A673 (cell line): ENCODE data around the gene SAMD13. TPM values are rescaled to one million over a fixed set of nuclear protein-coding genes. Genes with fewer than 3 reads are reported as not detected.

Experiments
- BruUV-seq: library from RNA; stranded (reverse); fragments of 400-500 nt; replicated peaks from 2 replicates; lab custom pipeline; 2021; lab: Mats Ljungman, UMichigan
- CTCF ChIA-PET: fragments of 300-600 bp; sonication (Branson Sonifier 250); formaldehyde crosslinking; loops from one replicate; lab custom pipeline; 2022; ENCODE audit warnings: antibody characterized with exemption; lab: Charles Lee
- POLR2A ChIA-PET: fragments of 300-600 bp; sonication (Branson Sonifier 250); formaldehyde crosslinking; loops from one replicate; lab custom pipeline; 2022; ENCODE audit warnings: antibody characterized with exemption; ENCODE audit not compliant: low non-redundant PET; lab: Charles Lee
- DNase-seq: peaks from one replicate; pipeline ENCODE4 v3.0.0-alpha.2; 2015; ENCODE audit warnings: low spot score
- H3K27ac ChIP-seq: fragments of 200-600 bp; sonication (generic); 2 replicates; pipeline ENCODE4 v1.5.1; 2016; ENCODE audit warnings: mixed run types, low read depth, mild to moderate bottlenecking, mixed read lengths, antibody characterized with exemption, low read length; ENCODE audit not compliant: poor library complexity, severe bottlenecking
- H3K27me3 ChIP-seq: fragments of 200-600 bp; sonication (generic); replicated peaks from 2 replicates; pipeline ENCODE4 v1.6.1; 2017; ENCODE audit warnings: mixed run types, low read depth, mild to moderate bottlenecking, mixed read lengths, antibody characterized with exemption, low read length; ENCODE audit not compliant: insufficient read depth, poor library complexity
- H3K36me3 ChIP-seq: fragments of 200-600 bp; sonication (generic); 2 replicates; pipeline ENCODE4 v1.6.1; 2016; ENCODE audit warnings: mixed run types, mild to moderate bottlenecking, mixed read lengths, antibody characterized with exemption, low read length; ENCODE audit not compliant: insufficient read depth, poor library complexity, severe bottlenecking
- H3K4me1 ChIP-seq: fragments of 200-600 bp; sonication (generic); 2 replicates; pipeline ENCODE4 v1.6.1; 2017; ENCODE audit warnings: mixed run types, mild to moderate bottlenecking, mixed read lengths, antibody characterized with exemption, low read length; ENCODE audit not compliant: insufficient read depth, poor library complexity, severe bottlenecking
- H3K4me3 ChIP-seq: fragments of 200-600 bp; sonication (generic); 2 replicates; pipeline ENCODE4 v1.5.1; 2016; ENCODE audit warnings: low read depth, mixed run types, mild to moderate bottlenecking, mixed read lengths, low read length; ENCODE audit not compliant: poor library complexity, severe bottlenecking
- H3K9me3 ChIP-seq: fragments of 200-600 bp; sonication (generic); 2 replicates; pipeline ENCODE4 v1.6.1; 2016; ENCODE audit warnings: mixed run types, low read depth, mild to moderate bottlenecking, mixed read lengths, antibody characterized with exemption, low read length; ENCODE audit not compliant: poor library complexity, severe bottlenecking
- EZH2 ChIP-seq: fragments of 200-600 bp; sonication (generic); IDR thresholded peaks from 2 replicates; pipeline ENCODE4 v1.6.1; 2017; ENCODE audit warnings: borderline replicate concordance, low read depth, mild to moderate bottlenecking, mixed read lengths, antibody characterized with exemption, low read length; ENCODE audit not compliant: poor library complexity, severe bottlenecking
- intact Hi-C: fragments of 100-400 bp; cut with micrococcal nuclease; formaldehyde crosslinking; loops from one replicate; pipeline ENCODE4 v1.10.0; 2022; ENCODE audit not compliant: unreplicated experiment
- total RNA-seq: library from RNA; stranded (reverse); gene quantifications from 2 replicates; pipeline ENCODE4 v1.2.3, GENCODE V29; 2021
- TF ChIP-seq, protein P1 (sequence below): fragments of 300-800, 200-600 bp; sonication (generic); conservative IDR thresholded peaks from 2 replicates; pipeline ENCODE4 v1.5.1; 2017; ENCODE audit warnings: low read depth, mild to moderate bottlenecking, antibody characterized with exemption, low read length, moderate library complexity, mixed read lengths

The SAMD13 gene
- total RNA-seq, 1 experiment from 2014 or later = 1.2 TPM

DNA sequence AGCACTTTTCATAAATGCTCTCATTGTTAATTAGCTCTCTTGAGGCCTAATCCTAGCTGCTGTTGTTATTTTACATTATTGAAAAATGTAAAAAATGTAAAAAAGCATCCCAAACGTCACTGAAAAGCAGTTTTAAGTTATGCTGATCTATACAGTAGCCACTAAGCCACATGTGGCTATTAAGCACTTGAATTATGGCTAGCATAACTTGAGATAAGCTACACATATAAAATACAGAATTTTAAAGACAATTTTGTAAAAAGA lies 78.3 kb downstream of the SAMD13 start:
- TF ChIP-seq EZH2 = no peak
- TF ChIP-seq, protein P1, sequence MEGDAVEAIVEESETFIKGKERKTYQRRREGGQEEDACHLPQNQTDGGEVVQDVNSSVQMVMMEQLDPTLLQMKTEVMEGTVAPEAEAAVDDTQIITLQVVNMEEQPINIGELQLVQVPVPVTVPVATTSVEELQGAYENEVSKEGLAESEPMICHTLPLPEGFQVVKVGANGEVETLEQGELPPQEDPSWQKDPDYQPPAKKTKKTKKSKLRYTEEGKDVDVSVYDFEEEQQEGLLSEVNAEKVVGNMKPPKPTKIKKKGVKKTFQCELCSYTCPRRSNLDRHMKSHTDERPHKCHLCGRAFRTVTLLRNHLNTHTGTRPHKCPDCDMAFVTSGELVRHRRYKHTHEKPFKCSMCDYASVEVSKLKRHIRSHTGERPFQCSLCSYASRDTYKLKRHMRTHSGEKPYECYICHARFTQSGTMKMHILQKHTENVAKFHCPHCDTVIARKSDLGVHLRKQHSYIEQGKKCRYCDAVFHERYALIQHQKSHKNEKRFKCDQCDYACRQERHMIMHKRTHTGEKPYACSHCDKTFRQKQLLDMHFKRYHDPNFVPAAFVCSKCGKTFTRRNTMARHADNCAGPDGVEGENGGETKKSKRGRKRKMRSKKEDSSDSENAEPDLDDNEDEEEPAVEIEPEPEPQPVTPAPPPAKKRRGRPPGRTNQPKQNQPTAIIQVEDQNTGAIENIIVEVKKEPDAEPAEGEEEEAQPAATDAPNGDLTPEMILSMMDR = no peak
- no peak for DNase-seq
- intact Hi-C loops = no loop called here
- Histone ChIP-seq H3K36me3 (no peaks in the 10 kb centered on the region), H3K4me3 (no peak overlapping the region), H3K27me3 (no peaks in the 10 kb centered on the region), H3K9me3 (no peaks in the 10 kb centered on the region), H3K4me1 (no peaks in the 10 kb centered on the region), H3K27ac (no peak overlapping the region)
- ChIA-PET POLR2A (no interaction called here), CTCF (no interaction called here)
- no TSS peak for BruUV-seq

DNA sequence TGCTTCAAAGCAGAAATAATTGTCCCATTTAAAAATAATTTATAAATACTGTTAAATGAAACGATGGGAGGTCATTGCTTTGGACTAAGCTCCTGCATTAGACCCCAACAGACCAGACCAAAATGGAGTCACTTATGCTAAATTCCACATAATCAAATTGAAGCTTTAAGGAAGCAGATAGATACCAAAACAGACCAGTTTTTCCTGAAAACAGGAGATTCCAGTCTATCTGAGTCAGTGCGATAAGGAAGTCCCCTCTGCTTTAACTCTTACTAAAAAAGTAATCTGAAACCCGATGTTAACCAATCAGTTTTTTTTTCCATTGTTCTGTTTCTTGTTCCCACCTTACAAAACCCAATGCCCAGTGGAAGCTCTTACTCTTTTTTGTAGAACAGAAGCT lies 80.6 kb downstream of the SAMD13 start:
- BruUV-seq = no TSS peak
- ChIA-PET CTCF (no interaction called here), POLR2A (no interaction called here)
- no peak for DNase-seq
- Histone ChIP-seq H3K9me3 (no peaks in the 10 kb centered on the region), H3K27me3 (no peaks in the 10 kb centered on the region), H3K4me3 (no peak overlapping the region), H3K36me3 (no peaks in the 10 kb centered on the region), H3K27ac (no peak overlapping the region), H3K4me1 (no peaks in the 10 kb centered on the region)
- TF ChIP-seq EZH2 = no peak
- TF ChIP-seq, protein P1 = no peak
- intact Hi-C loops = no loop called here

DNA sequence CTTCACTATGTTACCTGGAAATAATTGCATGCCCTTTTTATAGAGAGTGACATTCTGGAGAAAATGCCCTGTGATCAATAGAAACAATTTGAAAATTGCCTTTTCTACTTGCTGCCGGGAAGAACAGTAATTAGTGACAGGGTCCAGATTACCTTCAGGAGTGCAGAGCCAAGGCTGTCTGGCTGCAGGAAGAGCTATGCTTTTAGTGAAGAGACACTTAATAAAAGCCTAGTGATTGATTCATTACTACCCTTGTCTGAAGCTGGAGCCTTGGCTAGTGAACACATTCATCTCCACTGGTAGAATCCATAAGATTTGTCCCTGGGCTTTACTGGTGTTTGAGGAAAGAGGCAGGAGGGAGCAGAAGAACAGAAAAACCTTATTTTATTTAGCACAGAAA lies 83.8 kb downstream of the SAMD13 start:
- no TSS peak for BruUV-seq
- no peak for TF ChIP-seq EZH2
- TF ChIP-seq, protein P1 = no peak
- POLR2A ChIA-PET = no interaction called here

More for the DNA sequence above, 83.8 kb downstream of the SAMD13 start:
- H3K9me3 ChIP-seq = no peaks in the 10 kb centered on the region
- no peak overlapping the region for H3K4me3 ChIP-seq
- no peaks in the 10 kb centered on the region for H3K4me1 ChIP-seq
- H3K36me3 ChIP-seq = no peaks in the 10 kb centered on the region
- intact Hi-C loops = no loop called here
- no peaks in the 10 kb centered on the region for H3K27me3 ChIP-seq
- no peak overlapping the region for H3K27ac ChIP-seq
- CTCF ChIA-PET = no interaction called here
- no peak for DNase-seq
